Activated naive CD4-positive, alpha-beta T cell treated with anti-CD3 and anti-CD28 coated beads, Interleukin-2, amount 50 U/mL, for 72 hours (primary cell): Measurements from ENCODE around the gene NAXE. TPM values are rescaled to one million over a fixed set of nuclear protein-coding genes. Genes with fewer than 3 reads are reported as not detected.
"Not testable (repeated sequence)": the region's sequence is repeated elsewhere in the genome, so short reads cannot be mapped to it uniquely, and the experiment has no call there.

Source experiments
- ATAC-seq, 2 donors: fragments of 150-1000 bp; cut with Tn5 transposase; 2 replicates each; pipeline ENCODE4 v1.10.0; 2021; ENCODE audit warnings: mild to moderate bottlenecking in 2 of 2, moderate library complexity in 2 of 2
- DNase-seq, 2 donors: peaks; one replicate each; pipeline ENCODE4 v3.0.0; 2021 to 2022; ENCODE audit warnings: low spot score in 2 of 2
- H3K27ac Mint-ChIP-seq, 2 donors: one replicate each; pipeline ENCODE4 v1.8.0; 2022; ENCODE audit warnings: mild to moderate bottlenecking in 2 of 2, mixed read lengths in 2 of 2
- H3K36me3 Mint-ChIP-seq, 2 donors: one replicate each; pipeline ENCODE4 v1.8.0; 2022; ENCODE audit warnings: mixed read lengths in 2 of 2
- H3K9me3 Mint-ChIP-seq, 2 donors: one replicate each; pipeline ENCODE4 v1.8.0; 2022; ENCODE audit warnings: mixed read lengths in 2 of 2
- total RNA-seq, 2 donors: library from RNA; stranded (reverse); gene quantifications; one replicate each; pipeline ENCODE4 v1.2.3, GENCODE V29; 2022

The NAXE gene
- total RNA-seq, 2 donors from 2014 or later: 71.4 to 95.1 TPM

DNA sequence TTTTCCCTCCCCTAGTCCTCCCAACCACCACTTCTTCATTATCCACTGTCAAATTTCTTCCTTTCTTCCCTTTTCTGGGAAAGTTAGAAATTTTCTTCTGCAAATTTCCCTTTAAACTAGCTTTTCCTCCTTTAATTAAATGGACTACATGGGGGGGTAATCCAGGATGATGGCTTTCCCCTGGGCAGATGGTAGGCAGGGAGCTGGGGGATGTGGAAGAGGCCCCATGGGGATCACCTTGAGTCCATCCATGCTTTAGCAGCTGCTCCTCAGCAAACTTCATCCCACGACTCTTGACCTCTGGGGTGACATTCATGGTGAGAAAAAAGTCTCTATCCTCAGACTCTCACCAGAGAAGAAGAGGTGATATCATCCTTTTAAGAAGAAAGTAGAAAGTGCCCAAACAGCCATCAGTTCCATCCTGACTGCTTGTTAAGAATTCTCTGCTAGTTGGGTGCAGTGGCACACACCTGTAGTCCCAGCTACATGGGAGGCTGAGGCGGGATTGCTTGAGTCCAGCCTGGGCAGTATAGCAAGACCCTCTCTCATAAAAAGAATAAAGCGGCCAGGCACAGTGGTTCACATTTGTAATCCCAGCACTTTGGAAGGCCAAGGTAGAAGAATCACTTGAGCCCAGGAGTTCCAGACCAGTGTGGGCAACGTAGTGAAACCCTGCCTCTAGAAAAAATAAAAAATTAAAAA is 7.3 kb downstream of the NAXE start:
- Mint-ChIP-seq H3K36me3 (peaks cover 18 to 19% of the 10 kb centered on the region in 2 donors), H3K27ac (peak overlapping the region; percentile 46 to 67), H3K9me3 (no peaks in the 10 kb centered on the region)
- DNase-seq (no peak), ATAC-seq (no peak)

DNA sequence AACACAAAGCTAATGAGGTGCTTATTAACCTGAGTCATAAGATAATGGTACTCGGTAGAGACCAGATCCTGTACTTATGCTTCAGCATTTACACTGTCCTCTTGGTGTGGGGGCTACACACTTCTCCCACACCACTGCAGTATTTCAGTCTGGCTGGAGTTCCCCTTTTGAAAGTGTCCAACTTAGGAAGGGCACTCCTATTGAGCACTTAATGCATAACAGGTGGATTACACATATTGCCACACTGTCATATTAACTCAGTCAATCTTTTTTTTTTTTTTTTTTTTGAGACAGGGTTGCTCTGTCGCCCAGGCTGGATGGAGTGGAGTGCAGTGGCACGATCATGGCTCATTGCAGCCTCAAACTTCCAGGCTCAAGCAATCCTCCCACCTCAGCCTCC is 8.2 kb downstream of the NAXE start:
- H3K27ac Mint-ChIP-seq: peak overlapping the region; percentile 92 to 100
- ATAC-seq (peak; percentile 30 to 63), DNase-seq (no peak)
- H3K9me3 Mint-ChIP-seq: no peaks in the 10 kb centered on the region
- peaks cover 18 to 19% of the 10 kb centered on the region in 2 donors for H3K36me3 Mint-ChIP-seq

DNA sequence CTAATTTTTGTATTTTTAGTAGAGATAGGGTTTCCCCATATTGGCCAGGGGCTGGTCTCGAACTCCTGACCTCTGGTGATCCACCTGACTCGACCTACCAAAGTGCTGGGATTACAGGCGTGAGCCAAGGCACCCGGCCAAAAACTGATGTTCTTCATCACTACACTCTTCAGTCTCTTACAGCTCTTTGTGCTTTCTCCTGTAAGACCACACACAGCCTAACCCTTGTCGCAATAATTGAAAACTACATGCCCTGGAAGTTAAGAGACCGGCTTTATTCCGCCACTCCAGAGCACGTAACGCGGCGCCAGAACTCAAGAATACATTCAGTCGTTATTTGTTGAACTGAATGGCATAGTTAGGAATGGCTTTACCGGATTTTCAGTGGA is 9.2 kb downstream of the NAXE start:
- peak overlapping the region; percentile 92 to 100 for H3K27ac Mint-ChIP-seq
- no peak for DNase-seq
- peak in 1 of 2 donors; percentile 5 for ATAC-seq
- H3K9me3 Mint-ChIP-seq: no peaks in the 10 kb centered on the region
- H3K36me3 Mint-ChIP-seq: peaks cover 12 to 18% of the 10 kb centered on the region in 2 donors

DNA sequence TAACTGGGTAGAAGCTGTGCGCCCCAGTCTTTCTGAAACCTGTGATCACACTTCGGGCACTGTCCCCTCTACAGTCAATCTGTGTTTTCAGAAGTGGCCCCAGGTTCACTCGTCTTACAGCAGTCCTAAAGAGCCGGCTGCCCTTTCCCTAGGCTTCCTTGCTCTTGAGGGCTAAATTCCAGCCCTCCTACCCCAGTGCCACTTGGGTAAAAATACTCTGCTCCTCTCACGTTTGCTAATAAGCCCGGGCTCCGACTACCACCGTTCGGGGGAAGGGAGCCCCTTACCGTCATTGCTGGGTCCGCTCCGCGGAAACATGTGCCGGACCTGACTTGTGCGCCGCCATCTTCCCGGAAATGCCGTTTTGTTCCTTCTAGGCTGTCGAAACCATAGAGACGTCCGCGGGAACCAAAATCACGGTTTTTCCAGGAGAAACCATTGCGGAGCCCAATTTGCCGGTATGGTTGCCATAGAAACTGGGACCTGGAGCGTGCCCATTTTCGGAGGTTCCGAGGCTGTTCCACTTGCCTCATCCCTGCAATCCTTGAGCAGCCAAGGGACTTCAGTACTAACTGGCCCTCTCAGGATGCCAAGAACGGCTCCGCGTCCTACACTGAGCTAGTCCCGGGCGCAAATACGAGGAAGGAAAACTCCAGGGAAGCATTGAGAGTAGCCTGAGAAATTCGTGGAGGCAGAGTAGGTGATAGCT is 9.7 kb downstream of the NAXE start, which contains the start of gene GPATCH4:
TSS of gene GPATCH4 (minus strand) at position 358 of the 709 bp plus-strand sequence.
- Mint-ChIP-seq H3K27ac (peak within 1 kb of the TSS; percentile 92 to 100), H3K9me3 (no peaks in the 10 kb centered on the region), H3K36me3 (peaks cover 11 to 18% of the 10 kb centered on the region in 2 donors)
- ATAC-seq (peak; percentile 81 to 84), DNase-seq (peak; percentile 73 to 83)

DNA sequence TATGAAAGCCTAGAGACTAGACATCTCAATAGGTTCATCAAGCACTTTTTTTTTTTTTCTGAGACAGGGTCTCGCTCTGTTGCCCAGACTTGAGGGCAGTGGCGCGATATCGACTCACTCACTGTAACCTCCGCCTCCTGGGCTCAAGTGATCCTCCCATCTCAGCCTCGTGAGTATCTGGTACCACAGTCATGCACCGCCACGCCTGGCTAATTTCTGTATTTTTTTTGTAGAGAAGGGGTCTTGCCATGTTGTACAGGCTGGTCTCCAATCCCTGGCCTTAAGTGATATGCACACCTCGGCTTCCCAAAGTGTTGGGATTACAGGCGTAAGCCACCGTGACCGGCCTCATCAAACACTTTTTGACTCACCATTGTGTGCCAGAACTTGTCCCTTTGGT is 10.3 kb downstream of the NAXE start:
- ATAC-seq: peak; percentile 4 to 15
- Mint-ChIP-seq H3K27ac (peak overlapping the region; percentile 92 to 100), H3K36me3 (peaks cover 11 to 18% of the 10 kb centered on the region in 2 donors), H3K9me3 (no peaks in the 10 kb centered on the region)
- DNase-seq: no peak

DNA sequence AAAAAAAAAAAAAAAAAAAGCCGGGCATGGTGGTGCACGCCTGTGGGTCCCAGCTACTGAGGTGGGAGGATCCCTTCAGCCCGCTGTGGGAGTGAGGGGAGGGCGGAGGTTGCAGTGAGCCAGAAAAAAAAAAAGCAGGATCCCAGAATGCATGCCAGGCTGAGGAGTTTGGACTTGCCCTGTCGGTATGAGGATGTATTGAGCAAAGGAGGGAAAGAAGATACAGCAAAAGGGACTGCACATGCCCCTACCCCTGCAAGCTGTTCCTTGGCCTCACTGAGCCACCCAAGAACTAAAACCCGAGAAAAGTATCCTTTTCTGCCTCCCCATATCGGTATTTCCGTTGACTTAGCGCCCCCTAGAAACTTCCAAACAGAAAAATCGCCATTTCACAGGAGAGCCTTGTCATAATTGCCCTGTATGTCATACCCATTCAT is 11.0 kb downstream of the NAXE start:
- DNase-seq: no peak
- H3K9me3 Mint-ChIP-seq: no peaks in the 10 kb centered on the region
- peak overlapping the region in 1 of 2 donors; percentile 92 for H3K27ac Mint-ChIP-seq
- ATAC-seq: no peak
- peaks cover 11 to 18% of the 10 kb centered on the region in 2 donors for H3K36me3 Mint-ChIP-seq

DNA sequence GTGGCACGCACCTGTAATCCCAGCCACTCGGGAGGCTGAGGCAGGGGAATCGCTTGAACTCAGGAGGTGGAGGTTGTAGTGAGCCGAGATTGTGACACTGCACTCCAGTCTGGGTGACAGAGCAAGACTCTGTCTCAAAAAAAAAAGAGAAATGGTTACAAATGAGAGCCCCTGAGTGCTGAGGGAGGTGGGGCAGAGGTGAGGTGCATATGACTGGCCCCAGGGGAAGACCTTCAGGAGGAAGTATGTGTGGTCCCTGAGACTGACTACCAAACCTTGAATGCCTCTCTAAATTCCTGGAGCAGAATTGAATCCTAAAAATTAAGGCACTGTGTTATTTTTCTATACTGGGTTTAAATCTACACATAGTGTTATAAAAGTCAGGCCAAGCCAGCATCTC is 15.8 kb downstream of the NAXE start:
- DNase-seq, ATAC-seq, H3K36me3 Mint-ChIP-seq, H3K27ac Mint-ChIP-seq, H3K9me3 Mint-ChIP-seq: not testable (repeated sequence)

DNA sequence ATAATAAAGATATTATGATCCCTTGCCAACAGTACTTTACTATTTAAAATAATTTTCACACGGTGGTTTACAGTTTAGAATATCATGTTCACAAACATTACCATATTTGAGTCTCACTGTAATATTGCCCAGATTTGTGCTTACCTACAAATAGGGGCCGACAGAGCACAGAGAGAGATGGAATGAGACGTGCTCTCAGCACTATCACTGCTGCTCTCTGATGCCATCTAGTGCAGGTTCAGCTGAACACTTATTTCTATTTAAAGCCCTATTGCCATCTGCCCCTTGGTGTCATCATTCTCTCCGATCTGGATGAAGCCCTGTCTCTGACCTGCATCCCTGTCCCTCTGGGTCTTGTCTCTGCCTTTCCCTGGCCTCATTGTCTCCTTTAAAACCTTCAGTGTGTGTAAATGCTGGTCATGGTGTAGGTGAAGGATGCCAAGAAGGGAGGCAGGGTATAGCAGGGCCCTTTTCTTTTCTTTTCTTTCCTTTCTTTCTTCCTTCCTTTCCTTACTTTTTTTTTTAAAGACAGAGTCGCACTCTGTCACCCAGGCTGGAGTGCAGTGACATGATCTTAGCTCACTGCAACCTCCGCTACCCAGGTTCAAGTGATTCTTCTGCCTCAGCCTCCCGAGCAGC is 16.6 kb downstream of the NAXE start:
- Mint-ChIP-seq H3K9me3 (no peaks in the 10 kb centered on the region), H3K27ac (no peak overlapping the region), H3K36me3 (no peaks in the 10 kb centered on the region)
- ATAC-seq (peak; percentile 95 to 99), DNase-seq (peak in 1 of 2 donors; percentile 55)

DNA sequence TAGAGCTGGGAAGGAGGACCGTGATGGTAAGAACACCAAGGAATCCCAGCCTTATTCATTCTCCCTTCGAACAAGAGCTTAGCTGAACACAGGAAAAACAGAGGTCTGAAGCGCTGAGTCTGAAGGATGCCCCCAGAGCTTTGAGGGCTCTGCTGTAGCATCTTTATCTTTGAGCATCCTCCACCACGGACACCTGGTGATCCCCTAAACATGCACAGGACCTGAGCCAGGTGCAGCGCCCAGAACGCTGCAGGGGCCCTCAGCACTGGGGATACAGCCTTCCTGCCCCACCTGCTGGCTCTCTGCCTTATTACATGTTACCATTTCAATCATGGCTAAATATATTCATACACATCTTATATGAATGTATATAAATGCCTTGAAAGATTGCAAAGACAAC is 17.4 kb downstream of the NAXE start:
- no peak overlapping the region for H3K27ac Mint-ChIP-seq
- no peaks in the 10 kb centered on the region for H3K9me3 Mint-ChIP-seq

DNA sequence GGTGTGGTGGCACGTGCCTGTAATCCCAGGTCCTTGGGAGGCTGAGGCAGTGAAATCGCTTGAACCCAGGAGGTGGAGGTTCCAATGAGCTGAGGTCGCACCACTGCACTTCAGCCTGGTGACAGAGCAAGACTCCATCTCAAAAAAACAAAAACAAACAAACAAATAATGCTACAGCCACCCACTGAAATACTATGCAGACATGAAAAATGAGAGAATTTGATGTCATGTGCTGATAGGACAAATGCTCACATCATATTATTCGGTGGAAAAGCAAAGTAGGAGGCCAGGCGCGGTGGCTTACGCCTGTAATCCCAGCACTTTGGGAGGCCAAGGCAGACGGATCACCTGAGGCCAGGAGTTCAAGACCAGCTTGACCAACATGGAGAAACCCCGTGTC is 18.5 kb downstream of the NAXE start:
- H3K9me3 Mint-ChIP-seq, H3K27ac Mint-ChIP-seq, ATAC-seq, DNase-seq, H3K36me3 Mint-ChIP-seq: not testable (repeated sequence)

More for the DNA sequence above, 17.4 kb downstream of the NAXE start:
- no peaks in the 10 kb centered on the region for H3K36me3 Mint-ChIP-seq
- ATAC-seq (peak; percentile 71 to 85), DNase-seq (peak in 1 of 2 donors; percentile 59)

DNA sequence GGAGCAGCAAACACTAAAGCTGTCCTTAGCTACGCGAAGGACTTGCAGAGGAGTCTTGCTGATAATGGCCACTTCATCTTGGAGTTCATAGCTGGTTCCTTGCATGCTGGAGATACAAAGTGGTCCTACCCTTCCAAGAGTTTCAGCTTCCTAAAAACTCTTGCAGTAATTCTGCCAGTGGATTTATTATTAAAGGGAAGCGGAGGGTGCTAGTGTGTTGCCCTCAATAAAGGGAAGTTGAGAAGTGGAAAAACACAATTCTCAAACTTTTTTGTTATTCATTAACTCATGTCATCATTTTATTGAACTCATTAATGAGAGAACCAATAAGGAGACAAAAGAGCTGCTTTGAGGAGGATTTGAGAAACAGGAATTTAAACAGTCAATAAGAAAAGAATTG is 21.1 kb downstream of the NAXE start:
- ATAC-seq (no peak), DNase-seq (no peak)
- H3K9me3 Mint-ChIP-seq: no peaks in the 10 kb centered on the region
- H3K27ac Mint-ChIP-seq: no peak overlapping the region
- no peaks in the 10 kb centered on the region for H3K36me3 Mint-ChIP-seq

DNA sequence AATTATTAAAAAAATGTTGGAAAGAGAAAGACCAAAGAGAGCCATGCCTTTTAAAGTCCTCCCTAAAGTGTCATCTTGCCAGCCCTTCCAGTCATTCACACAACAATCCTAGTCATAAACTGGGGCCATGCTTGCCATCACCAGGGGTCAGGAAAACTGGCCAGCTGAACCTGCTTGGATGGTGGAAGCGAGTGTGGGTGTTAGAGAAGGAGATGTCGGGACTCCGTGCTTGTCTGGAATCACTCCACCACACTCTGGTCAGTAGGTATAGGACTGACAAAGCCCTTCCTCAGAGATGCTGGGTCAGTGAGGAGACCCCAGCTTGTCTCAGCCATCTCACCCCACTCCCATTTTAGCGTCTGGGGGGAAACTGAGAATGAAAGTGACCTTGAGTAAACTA is 24.4 kb downstream of the NAXE start:
- ATAC-seq (no peak), DNase-seq (no peak)
- H3K36me3 Mint-ChIP-seq: no peaks in the 10 kb centered on the region
- no peak overlapping the region for H3K27ac Mint-ChIP-seq
- H3K9me3 Mint-ChIP-seq: no peaks in the 10 kb centered on the region

DNA sequence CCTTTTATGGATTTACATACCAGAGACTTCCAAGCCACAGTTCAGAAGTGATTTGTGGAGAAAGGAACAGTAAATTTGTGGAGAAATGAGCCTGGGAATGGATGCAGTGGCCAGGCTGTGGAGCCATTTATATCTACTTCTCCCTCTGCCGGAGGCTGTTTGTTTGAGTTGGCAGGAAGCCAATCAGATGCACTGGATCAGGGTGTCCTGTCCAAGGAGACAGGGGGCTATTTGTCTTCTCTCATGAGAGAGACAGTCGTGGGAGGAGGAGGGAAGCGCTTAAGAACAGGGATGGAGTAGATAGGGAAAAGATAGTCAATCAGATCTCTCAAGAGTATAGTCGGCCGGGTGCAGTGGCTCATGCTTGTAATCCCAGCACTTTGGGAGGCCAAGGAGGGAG is 24.9 kb downstream of the NAXE start:
- Mint-ChIP-seq H3K27ac (no peak overlapping the region), H3K9me3 (no peaks in the 10 kb centered on the region), H3K36me3 (no peaks in the 10 kb centered on the region)
- DNase-seq (no peak), ATAC-seq (no peak)

DNA sequence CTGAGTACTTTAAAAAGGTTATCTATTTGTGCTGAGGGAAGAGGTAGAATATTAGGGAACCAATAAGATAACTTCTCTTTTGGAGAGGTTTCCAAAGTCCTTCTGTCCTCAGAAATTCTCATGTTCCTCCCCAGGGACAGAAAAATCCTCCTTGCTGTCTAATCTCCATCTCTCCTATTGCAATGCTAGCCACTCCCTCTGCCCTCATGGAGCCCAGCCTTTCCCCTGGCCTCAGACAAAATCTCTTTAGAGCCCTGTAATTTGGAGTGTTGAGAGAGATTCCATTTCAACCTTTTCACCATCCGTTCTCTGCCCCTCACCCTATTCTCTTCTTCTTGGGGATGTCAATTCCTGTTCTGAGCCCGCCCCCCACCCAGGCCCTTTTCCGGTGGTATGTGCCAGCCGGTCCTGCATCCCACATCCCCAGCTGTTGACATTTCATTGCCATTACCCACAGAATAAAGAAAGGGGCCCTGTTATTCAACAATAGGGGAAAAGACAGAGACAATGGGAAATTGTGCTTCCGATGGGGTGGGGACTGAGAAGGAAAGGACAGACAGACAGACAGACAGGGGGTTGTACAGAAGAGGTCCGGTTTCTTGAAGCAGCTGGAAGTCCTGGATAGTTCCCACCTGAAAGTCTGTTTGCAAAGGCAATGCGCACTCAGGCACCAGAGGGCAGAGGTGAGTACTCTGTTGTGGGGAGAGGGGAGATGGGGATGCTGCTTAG is 27.4 kb downstream of the NAXE start, which contains the start of gene HAPLN2:
TSS of gene HAPLN2 (plus strand) at position 563 of the 729 bp plus-strand sequence. CDS start 4,076 bp downstream, outside the sequence.
- peak in 1 of 2 donors; percentile 50 for ATAC-seq
- no peak for DNase-seq
- H3K27ac Mint-ChIP-seq: no peak within 1 kb of the TSS
- no peaks in the 10 kb centered on the region for H3K9me3 Mint-ChIP-seq
- H3K36me3 Mint-ChIP-seq: no peaks in the 10 kb centered on the region

DNA sequence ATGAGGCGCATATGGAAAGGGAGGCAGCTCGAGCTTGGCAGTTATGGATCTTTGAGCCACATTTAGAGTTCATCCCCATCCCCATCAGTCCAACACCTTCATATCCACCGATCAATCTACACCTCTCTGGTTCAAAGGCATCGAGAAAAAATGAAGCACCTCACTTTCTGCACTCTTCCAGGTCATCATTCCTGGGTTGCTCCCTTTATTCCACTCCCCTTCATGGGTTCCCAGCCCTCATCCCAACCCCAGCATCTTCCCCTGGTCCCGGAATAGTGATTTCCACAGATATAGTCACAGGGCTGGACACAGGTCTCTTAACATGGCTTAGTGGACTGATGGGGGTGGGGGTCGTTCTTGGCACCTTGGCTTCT is 28.0 kb downstream of the NAXE start:
- no peak for ATAC-seq
- DNase-seq: no peak
- H3K36me3 Mint-ChIP-seq: no peaks in the 10 kb centered on the region
- H3K9me3 Mint-ChIP-seq: no peaks in the 10 kb centered on the region
- no peak overlapping the region for H3K27ac Mint-ChIP-seq

DNA sequence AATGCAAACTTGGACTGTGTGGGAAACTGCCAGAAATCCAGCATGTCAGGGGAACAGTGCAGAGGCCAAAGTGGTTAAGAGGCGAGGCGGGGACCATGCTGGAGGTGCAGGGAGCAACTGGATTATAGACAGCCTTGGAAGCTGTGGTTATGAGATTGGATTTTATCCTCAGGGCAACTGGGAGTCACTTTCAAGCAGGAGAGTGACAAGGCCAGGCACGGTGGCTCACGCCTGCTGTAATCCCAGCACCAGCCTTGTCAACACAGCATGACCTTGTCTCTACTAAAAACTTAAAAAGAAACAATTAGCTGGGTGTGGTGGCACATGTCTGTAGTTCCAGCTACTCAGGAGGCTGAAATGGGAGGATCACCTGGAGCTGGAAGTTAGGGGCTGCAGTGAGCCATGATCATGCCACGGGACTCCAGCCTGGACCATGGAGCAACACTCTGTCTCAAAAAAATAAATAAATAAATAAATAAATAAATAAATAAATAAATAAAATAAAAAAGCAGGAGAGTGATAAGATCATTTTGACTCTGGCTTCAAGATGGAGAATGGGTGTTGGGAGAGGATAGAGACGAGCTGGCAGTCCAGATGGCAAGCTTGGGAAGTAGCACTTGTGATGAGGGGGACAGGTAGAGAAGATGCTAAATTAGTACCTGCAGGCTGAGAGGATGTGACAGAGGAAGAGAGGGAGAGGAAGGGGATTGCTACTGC is 31.2 kb downstream of the NAXE start:
- H3K36me3 Mint-ChIP-seq: peaks cover 0 to 4% of the 10 kb centered on the region in 2 donors

More for the DNA sequence above, 31.2 kb downstream of the NAXE start:
- no peak overlapping the region for H3K27ac Mint-ChIP-seq
- DNase-seq (no peak), ATAC-seq (no peak)
- no peaks in the 10 kb centered on the region for H3K9me3 Mint-ChIP-seq
